Measurements from ENCODE around the gene HMGN4. TPM values are rescaled to one million over a fixed set of nuclear protein-coding genes. Genes with fewer than 3 reads are reported as not detected.

HMGN4 gene
- total and polyA plus RNA-seq, 9 of the 15 experiments (the other 6 are each of a cell fraction or from before 2014, with no cell fraction given) = 35.4 to 134 (median 94.1) TPM

DNA sequence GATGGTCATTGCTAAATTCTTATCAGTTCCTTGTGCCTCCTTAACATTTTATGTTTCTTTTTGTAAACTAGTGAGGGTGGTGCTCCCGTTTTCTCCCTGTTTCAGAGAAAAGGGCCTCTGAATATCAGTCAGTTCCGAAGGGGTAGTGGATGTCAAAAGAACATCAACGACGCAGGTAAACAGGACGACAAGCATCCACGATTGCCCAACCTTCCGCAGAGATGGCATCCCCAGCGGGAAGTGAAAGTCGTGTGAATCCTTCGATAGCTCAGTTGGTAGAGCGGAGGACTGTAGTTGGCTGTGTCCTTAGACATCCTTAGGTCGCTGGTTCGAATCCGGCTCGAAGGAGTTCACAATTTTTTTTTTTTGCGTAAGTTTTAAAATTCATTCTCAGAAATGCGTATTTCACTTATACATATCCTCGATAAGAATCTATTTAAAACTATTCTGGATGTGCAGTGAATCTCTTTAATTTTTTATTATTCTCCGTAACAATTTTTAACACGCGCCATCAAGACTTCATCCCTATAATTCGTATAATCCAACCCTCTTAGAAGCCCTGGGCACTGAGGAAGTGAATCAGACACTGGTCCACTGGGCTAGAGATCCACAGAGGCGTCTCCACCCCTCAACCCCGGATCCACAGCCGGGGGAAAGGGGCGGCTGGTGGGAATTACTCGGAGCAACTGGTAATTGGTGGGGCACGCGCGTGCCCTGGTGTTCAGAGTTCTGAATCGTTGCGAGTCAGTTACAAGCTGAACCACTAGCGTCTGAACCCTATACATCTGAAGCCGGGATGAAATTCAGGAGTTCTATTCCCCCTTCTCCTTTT is 30.7 kb downstream of the HMGN4 start (continued):
- TF ChIP-seq ZC3H4 (CRISPR knock-in tag; IDR thresholded peaks at IDR 0.05; ENCODE audit: borderline replicate concordance) (no peak), VEZF1 (CRISPR knock-in tag; IDR thresholded peaks at IDR 0.05) (peak; percentile 43), POLR2B (IDR thresholded peaks at IDR 0.05; ENCODE audit: low read depth, partially characterized antibody) (no peak), ZBTB33 (CRISPR knock-in tag; IDR thresholded peaks at IDR 0.05) (no peak), ZNF77 (CRISPR knock-in tag; IDR thresholded peaks at IDR 0.05) (no peak), FOSL1 (tag; conservative IDR thresholded peaks at IDR 0.05) (peak; percentile 64), ELF1 (tag; IDR thresholded peaks at IDR 0.05) (no peak), CBX5 (IDR thresholded peaks at IDR 0.05; ENCODE audit: borderline replicate concordance, low read depth) (no peak), E2F5 (CRISPR knock-in tag; IDR thresholded peaks at IDR 0.05) (no peak), ZBTB11 (CRISPR knock-in tag; IDR thresholded peaks at IDR 0.05) (peak in 1 of 3 experiments; percentile 45; a peak in 1 of 6 replicates), CHD2 (IDR thresholded peaks at IDR 0.05; ENCODE audit: low read depth, low read length) (peak; percentile 59; the same call in 1 of the 2 replicates), PURB (CRISPR knock-in tag; IDR thresholded peaks at IDR 0.05; ENCODE audit: low read depth) (no peak), BCOR (IDR thresholded peaks at IDR 0.05) (peak; percentile 86; the same call in 1 of the 2 replicates), HMG20B (CRISPR knock-in tag; IDR thresholded peaks at IDR 0.05) (no peak), FOXP1 (CRISPR knock-in tag; IDR thresholded peaks at IDR 0.05) (peak; percentile 87; the same call in 1 of the 2 replicates), E2F3 (CRISPR knock-in tag; IDR thresholded peaks at IDR 0.05) (no peak)
- TF ChIP-seq, protein P1, sequence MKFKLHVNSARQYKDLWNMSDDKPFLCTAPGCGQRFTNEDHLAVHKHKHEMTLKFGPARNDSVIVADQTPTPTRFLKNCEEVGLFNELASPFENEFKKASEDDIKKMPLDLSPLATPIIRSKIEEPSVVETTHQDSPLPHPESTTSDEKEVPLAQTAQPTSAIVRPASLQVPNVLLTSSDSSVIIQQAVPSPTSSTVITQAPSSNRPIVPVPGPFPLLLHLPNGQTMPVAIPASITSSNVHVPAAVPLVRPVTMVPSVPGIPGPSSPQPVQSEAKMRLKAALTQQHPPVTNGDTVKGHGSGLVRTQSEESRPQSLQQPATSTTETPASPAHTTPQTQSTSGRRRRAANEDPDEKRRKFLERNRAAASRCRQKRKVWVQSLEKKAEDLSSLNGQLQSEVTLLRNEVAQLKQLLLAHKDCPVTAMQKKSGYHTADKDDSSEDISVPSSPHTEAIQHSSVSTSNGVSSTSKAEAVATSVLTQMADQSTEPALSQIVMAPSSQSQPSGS (CRISPR knock-in tag; IDR thresholded peaks at IDR 0.05) = no peak

Data from K562 (cell line).